ENCODE measurements around the gene CPPED1.

DNA sequence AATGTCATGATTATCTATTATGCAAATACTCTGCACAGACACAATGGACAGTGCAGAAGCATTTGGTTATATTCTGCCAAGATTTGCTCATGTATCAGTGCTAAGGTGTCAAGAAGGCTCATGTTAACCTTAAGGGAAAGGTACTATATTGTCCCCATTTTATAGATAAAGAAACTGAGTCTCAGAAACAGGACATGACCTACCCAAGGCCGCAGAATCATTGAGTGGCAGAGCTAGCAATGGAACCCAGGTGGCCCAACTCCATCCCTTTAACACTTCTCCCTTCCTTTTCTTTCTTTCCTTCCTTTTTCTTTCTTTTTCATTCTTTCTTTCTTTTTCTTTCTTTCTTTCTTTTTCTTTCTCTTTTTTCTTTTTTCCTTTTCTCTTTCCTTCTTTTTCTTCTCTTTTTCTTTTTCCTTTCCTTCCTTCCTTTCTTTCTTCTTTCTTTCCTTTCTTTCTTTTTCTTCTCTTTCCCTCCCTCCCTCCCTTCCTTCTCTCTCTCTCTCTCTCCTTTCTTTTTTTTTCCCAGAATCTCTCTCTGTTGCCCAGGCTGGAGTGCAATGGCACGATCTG lies 149.8 kb downstream of the CPPED1 start:
- TF ChIP-seq POLR2A (IDR thresholded peaks at IDR 0.05), result no peak
- TF ChIP-seq, protein P1, sequence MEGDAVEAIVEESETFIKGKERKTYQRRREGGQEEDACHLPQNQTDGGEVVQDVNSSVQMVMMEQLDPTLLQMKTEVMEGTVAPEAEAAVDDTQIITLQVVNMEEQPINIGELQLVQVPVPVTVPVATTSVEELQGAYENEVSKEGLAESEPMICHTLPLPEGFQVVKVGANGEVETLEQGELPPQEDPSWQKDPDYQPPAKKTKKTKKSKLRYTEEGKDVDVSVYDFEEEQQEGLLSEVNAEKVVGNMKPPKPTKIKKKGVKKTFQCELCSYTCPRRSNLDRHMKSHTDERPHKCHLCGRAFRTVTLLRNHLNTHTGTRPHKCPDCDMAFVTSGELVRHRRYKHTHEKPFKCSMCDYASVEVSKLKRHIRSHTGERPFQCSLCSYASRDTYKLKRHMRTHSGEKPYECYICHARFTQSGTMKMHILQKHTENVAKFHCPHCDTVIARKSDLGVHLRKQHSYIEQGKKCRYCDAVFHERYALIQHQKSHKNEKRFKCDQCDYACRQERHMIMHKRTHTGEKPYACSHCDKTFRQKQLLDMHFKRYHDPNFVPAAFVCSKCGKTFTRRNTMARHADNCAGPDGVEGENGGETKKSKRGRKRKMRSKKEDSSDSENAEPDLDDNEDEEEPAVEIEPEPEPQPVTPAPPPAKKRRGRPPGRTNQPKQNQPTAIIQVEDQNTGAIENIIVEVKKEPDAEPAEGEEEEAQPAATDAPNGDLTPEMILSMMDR (IDR thresholded peaks at IDR 0.05), result no peak
- no peak for TF ChIP-seq POLR2AphosphoS5 (IDR thresholded peaks at IDR 0.05)

All from stomach (tissue), 4 donors.